GM21390 (cell line): ENCODE measurements around the gene CPT1C.
A peak's percentile ranks its signal among the peaks of the same experiment; 100 is the strongest.

ENCODE experiments used
- ATAC-seq: cut with Tn5 transposase; IDR thresholded peaks from one replicate; pipeline ENCODE4 v1.9.1; 2021; ENCODE audit not compliant: unreplicated experiment

CPT1C gene

GRCh38 chr19:49690656-49691242 is at the start of gene CPT1C:
Gene CPT1C (plus strand): TSS chr19:49691116. CDS start chr19:49692253, 1,137 bp downstream.
- no peak for ATAC-seq

- ATAC-seq: peak; percentile 59
Measured at GRCh38 chr19:49641688-49642491, 49.0 kb upstream of the CPT1C start, which contains the start of gene SCAF1. Gene SCAF1 (plus strand): TSS chr19:49642209. CDS start chr19:49645027, 2,818 bp downstream.

- no peak for ATAC-seq
Measured at GRCh38 chr19:49642492-49643035, 48.4 kb upstream of the CPT1C start.

- no peak for ATAC-seq
Measured at GRCh38 chr19:49643466-49643865, 47.5 kb upstream of the CPT1C start.

- ATAC-seq: no peak
Measured at GRCh38 chr19:49645592-49645991, 45.3 kb upstream of the CPT1C start.

- ATAC-seq: no peak
Measured at GRCh38 chr19:49645995-49646394, 44.9 kb upstream of the CPT1C start.

- ATAC-seq: no peak
Measured at GRCh38 chr19:49646586-49646985, 44.3 kb upstream of the CPT1C start.

- no peak for ATAC-seq
Measured at GRCh38 chr19:49651029-49651819, 39.7 kb upstream of the CPT1C start.

GRCh38 chr19:49651820-49652550 is 38.9 kb upstream of the CPT1C start:
- no peak for ATAC-seq

- no peak for ATAC-seq
Measured at GRCh38 chr19:49652551-49653465, 38.1 kb upstream of the CPT1C start.

- ATAC-seq: no peak
Measured at GRCh38 chr19:49653466-49653806, 37.5 kb upstream of the CPT1C start.

- ATAC-seq: no peak
Measured at GRCh38 chr19:49654581-49654980, 36.3 kb upstream of the CPT1C start.

- ATAC-seq: no peak
Measured at GRCh38 chr19:49655570-49656455, 35.1 kb upstream of the CPT1C start.

- no peak for ATAC-seq
Measured at GRCh38 chr19:49656456-49657109, 34.3 kb upstream of the CPT1C start.

- no peak for ATAC-seq
Measured at GRCh38 chr19:49657493-49658138, 33.3 kb upstream of the CPT1C start.

- no peak for ATAC-seq
Measured at GRCh38 chr19:49658139-49658517, 32.8 kb upstream of the CPT1C start.

- no peak for ATAC-seq
Measured at GRCh38 chr19:49658566-49659442, 32.1 kb upstream of the CPT1C start.
